Neural cell (in vitro differentiated cells): ENCODE results near the gene NOLC1.

ENCODE experiments used
- EZH2 ChIP-seq: fragments of 200-600, 300-800 bp; shearing (Covaris generic), sonication (generic); IDR thresholded peaks from 2 replicates; pipeline ENCODE4 v1.6.1; 2014; ENCODE audit warnings: antibody characterized with exemption, low read length, borderline replicate concordance, mild to moderate bottlenecking; ENCODE audit not compliant: insufficient read depth, poor library complexity, severe bottlenecking
- TF ChIP-seq, protein P1 (sequence below): fragments of 450-650 bp; IDR thresholded peaks from 2 replicates; pipeline ENCODE4 v1.5.1; 2014; ENCODE audit warnings: antibody characterized with exemption, mild to moderate bottlenecking, moderate library complexity; ENCODE audit not compliant: poor library complexity, severe bottlenecking

DNA sequence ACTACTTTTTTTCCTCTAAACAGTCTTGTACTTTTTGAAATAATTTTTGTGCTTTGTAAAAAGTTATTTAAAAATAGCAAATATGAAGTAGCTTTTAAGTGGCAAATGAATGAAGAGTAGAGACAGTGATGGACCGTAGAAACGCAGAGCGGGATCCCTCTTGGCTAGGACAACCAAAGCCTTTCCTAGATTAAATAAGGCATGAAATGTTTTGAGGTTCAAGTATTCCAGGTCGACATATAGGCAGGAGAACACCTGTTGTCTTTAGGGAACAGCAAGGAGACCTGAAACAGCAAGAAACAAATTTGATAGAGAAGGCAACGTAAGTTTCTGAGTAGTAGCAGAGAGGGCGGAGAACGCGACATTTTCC lies 20.0 kb upstream of the NOLC1 start:
- TF ChIP-seq, protein P1, sequence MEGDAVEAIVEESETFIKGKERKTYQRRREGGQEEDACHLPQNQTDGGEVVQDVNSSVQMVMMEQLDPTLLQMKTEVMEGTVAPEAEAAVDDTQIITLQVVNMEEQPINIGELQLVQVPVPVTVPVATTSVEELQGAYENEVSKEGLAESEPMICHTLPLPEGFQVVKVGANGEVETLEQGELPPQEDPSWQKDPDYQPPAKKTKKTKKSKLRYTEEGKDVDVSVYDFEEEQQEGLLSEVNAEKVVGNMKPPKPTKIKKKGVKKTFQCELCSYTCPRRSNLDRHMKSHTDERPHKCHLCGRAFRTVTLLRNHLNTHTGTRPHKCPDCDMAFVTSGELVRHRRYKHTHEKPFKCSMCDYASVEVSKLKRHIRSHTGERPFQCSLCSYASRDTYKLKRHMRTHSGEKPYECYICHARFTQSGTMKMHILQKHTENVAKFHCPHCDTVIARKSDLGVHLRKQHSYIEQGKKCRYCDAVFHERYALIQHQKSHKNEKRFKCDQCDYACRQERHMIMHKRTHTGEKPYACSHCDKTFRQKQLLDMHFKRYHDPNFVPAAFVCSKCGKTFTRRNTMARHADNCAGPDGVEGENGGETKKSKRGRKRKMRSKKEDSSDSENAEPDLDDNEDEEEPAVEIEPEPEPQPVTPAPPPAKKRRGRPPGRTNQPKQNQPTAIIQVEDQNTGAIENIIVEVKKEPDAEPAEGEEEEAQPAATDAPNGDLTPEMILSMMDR, result no peak
- TF ChIP-seq EZH2, result no peak
